ENCODE results near the gene COL6A3.
A peak's percentile ranks its signal among the peaks of the same experiment; 100 is the strongest.

The COL6A3 gene

GRCh38 chr2:237283131-237283928 lies 130.6 kb downstream of the COL6A3 start:
- no peaks in the 10 kb centered on the region for H3K36me3 ChIP-seq (replicated peaks)
- no peaks in the 10 kb centered on the region for H3K4me1 ChIP-seq
- no peaks in the 10 kb centered on the region for H3K9me3 ChIP-seq
- in situ Hi-C loops (cut with MboI; ENCODE audit: low sequenced_read_pairs), result no loop called here
- H3K4me3 ChIP-seq, result no peak overlapping the region
- DNase-seq (ENCODE audit: low spot score in 2 of 2), result no peak
- no peaks in the 10 kb centered on the region for H3K27me3 ChIP-seq (ENCODE audit: low read depth)

GRCh38 chr2:237282568-237283128 lies 131.3 kb downstream of the COL6A3 start:
- DNase-seq (ENCODE audit: low spot score in 2 of 2), result no peak
- no peaks in the 10 kb centered on the region for H3K9me3 ChIP-seq
- in situ Hi-C loops (cut with MboI; ENCODE audit: low sequenced_read_pairs), result no loop called here
- no peak overlapping the region for H3K4me3 ChIP-seq
- no peaks in the 10 kb centered on the region for H3K36me3 ChIP-seq (replicated peaks)
- H3K4me1 ChIP-seq, result no peaks in the 10 kb centered on the region
- no peaks in the 10 kb centered on the region for H3K27me3 ChIP-seq (ENCODE audit: low read depth)

GRCh38 chr2:237281836-237282306 lies 132.1 kb downstream of the COL6A3 start:
- in situ Hi-C loops (cut with MboI; ENCODE audit: low sequenced_read_pairs), result no loop called here
- peak; percentile 8 to 43 for DNase-seq (ENCODE audit: low spot score in 2 of 2)
- Histone ChIP-seq H3K36me3 (replicated peaks) (no peaks in the 10 kb centered on the region), H3K9me3 (no peaks in the 10 kb centered on the region), H3K4me1 (no peaks in the 10 kb centered on the region), H3K27me3 (ENCODE audit: low read depth) (no peaks in the 10 kb centered on the region), H3K4me3 (no peak overlapping the region)

GRCh38 chr2:237280939-237281338 lies 133.0 kb downstream of the COL6A3 start:
- in situ Hi-C loops (cut with MboI; ENCODE audit: low sequenced_read_pairs), result no loop called here
- H3K27me3 ChIP-seq (ENCODE audit: low read depth), result no peaks in the 10 kb centered on the region
- no peaks in the 10 kb centered on the region for H3K4me1 ChIP-seq
- no peaks in the 10 kb centered on the region for H3K9me3 ChIP-seq
- H3K4me3 ChIP-seq, result no peak overlapping the region
- DNase-seq (ENCODE audit: low spot score in 2 of 2), result no peak
- H3K36me3 ChIP-seq (replicated peaks), result no peaks in the 10 kb centered on the region

- in situ Hi-C loops (cut with MboI; ENCODE audit: low sequenced_read_pairs), result no loop called here
- H3K36me3 ChIP-seq (replicated peaks), result no peaks in the 10 kb centered on the region
- H3K4me1 ChIP-seq, result no peaks in the 10 kb centered on the region
- H3K9me3 ChIP-seq, result no peaks in the 10 kb centered on the region
- no peak for DNase-seq (ENCODE audit: low spot score in 2 of 2)
- H3K4me3 ChIP-seq, result no peak overlapping the region
- H3K27me3 ChIP-seq (ENCODE audit: low read depth), result no peaks in the 10 kb centered on the region
Measured at GRCh38 chr2:237280229-237280628, 133.7 kb downstream of the COL6A3 start.

- H3K27me3 ChIP-seq (ENCODE audit: low read depth), result no peaks in the 10 kb centered on the region
- H3K36me3 ChIP-seq (replicated peaks), result no peaks in the 10 kb centered on the region
- H3K4me3 ChIP-seq, result no peak overlapping the region
- in situ Hi-C loops (cut with MboI; ENCODE audit: low sequenced_read_pairs), result no loop called here
- H3K4me1 ChIP-seq, result no peaks in the 10 kb centered on the region
- DNase-seq (ENCODE audit: low spot score in 2 of 2), result no peak
- no peaks in the 10 kb centered on the region for H3K9me3 ChIP-seq
Measured at GRCh38 chr2:237279012-237279768, 134.8 kb downstream of the COL6A3 start.

- in situ Hi-C loops (cut with MboI; ENCODE audit: low sequenced_read_pairs), result no loop called here
- H3K4me1 ChIP-seq, result no peaks in the 10 kb centered on the region
- no peak for DNase-seq (ENCODE audit: low spot score in 2 of 2)
- no peaks in the 10 kb centered on the region; the same call in 1 of the 2 replicates for H3K27me3 ChIP-seq (ENCODE audit: low read depth)
- H3K9me3 ChIP-seq, result no peaks in the 10 kb centered on the region
- no peaks in the 10 kb centered on the region for H3K36me3 ChIP-seq (replicated peaks)
- no peak overlapping the region for H3K4me3 ChIP-seq
Measured at GRCh38 chr2:237278568-237278967, 135.4 kb downstream of the COL6A3 start.

- in situ Hi-C loops (cut with MboI; ENCODE audit: low sequenced_read_pairs), result no loop called here
- no peaks in the 10 kb centered on the region for H3K36me3 ChIP-seq (replicated peaks)
- H3K4me1 ChIP-seq, result no peaks in the 10 kb centered on the region
- no peak overlapping the region for H3K4me3 ChIP-seq
- no peaks in the 10 kb centered on the region for H3K9me3 ChIP-seq
- H3K27me3 ChIP-seq (ENCODE audit: low read depth), result no peaks in the 10 kb centered on the region; the same call in 1 of the 2 replicates
- no peak for DNase-seq (ENCODE audit: low spot score in 2 of 2)
Measured at GRCh38 chr2:237276716-237277490, 137.1 kb downstream of the COL6A3 start.

All from HAP-1 (cell line).